ENCODE data around the gene SCN4A. TPM values are rescaled to one million over a fixed set of nuclear protein-coding genes. Genes with fewer than 3 reads are reported as not detected.

Gene SCN4A
- total RNA-seq, 2 donors from 2014 or later, result 0.07 to 0.27 TPM

GRCh38 chr17:63989622-63990345, 17.1 kb upstream of the SCN4A start:
- no peak overlapping the region for H3K9ac ChIP-seq (ENCODE audit: low read depth in 2 of 2, low read length in 2 of 2)
- no peaks in the 10 kb centered on the region for H3K9me3 ChIP-seq
- H3K36me3 ChIP-seq, result no peaks in the 10 kb centered on the region
- no peak for DNase-seq
- TF ChIP-seq, protein P1, sequence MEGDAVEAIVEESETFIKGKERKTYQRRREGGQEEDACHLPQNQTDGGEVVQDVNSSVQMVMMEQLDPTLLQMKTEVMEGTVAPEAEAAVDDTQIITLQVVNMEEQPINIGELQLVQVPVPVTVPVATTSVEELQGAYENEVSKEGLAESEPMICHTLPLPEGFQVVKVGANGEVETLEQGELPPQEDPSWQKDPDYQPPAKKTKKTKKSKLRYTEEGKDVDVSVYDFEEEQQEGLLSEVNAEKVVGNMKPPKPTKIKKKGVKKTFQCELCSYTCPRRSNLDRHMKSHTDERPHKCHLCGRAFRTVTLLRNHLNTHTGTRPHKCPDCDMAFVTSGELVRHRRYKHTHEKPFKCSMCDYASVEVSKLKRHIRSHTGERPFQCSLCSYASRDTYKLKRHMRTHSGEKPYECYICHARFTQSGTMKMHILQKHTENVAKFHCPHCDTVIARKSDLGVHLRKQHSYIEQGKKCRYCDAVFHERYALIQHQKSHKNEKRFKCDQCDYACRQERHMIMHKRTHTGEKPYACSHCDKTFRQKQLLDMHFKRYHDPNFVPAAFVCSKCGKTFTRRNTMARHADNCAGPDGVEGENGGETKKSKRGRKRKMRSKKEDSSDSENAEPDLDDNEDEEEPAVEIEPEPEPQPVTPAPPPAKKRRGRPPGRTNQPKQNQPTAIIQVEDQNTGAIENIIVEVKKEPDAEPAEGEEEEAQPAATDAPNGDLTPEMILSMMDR (IDR thresholded peaks at IDR 0.05), result no peak
- intact Hi-C loops (cut with DNase I), result no loop called here
- no peaks in the 10 kb centered on the region for H3K4me1 ChIP-seq
- H3K4me3 ChIP-seq, result no peak overlapping the region
- no peaks in the 10 kb centered on the region for H3K27me3 ChIP-seq
- H3K27ac ChIP-seq, result no peak overlapping the region

- H3K27me3 ChIP-seq, result no peaks in the 10 kb centered on the region
- no peaks in the 10 kb centered on the region for H3K36me3 ChIP-seq
- TF ChIP-seq, protein P1 (IDR thresholded peaks at IDR 0.05), result no peak
- no peak overlapping the region for H3K9ac ChIP-seq (ENCODE audit: low read depth in 2 of 2, low read length in 2 of 2)
- intact Hi-C loops (cut with DNase I), result no loop called here
- no peak overlapping the region for H3K27ac ChIP-seq
- H3K4me1 ChIP-seq, result no peaks in the 10 kb centered on the region
- H3K9me3 ChIP-seq, result no peaks in the 10 kb centered on the region
- no peak overlapping the region for H3K4me3 ChIP-seq
- DNase-seq, result no peak
Observed at GRCh38 chr17:63988741-63989621, 16.3 kb upstream of the SCN4A start.

DNA sequence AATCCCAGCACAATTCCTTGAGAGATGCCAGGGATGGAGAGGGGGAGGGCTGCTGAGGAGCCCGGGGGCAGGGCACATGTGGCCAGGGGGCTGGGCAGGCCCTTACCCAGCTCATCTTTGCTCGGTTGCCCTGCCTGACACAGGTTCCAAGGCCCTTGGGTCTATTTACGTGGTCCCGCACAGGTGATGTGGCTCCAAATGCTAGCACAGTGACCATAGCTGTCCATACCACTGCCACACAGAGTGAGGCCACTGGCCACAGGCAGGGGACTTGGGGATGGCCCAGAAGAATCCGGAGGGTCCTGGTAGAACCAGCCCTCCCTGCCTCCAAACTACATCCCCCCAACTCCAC, 15.4 kb upstream of the SCN4A start:
- DNase-seq, result no peak
- Histone ChIP-seq H3K4me1 (no peaks in the 10 kb centered on the region), H3K4me3 (no peak overlapping the region), H3K9me3 (no peaks in the 10 kb centered on the region), H3K9ac (ENCODE audit: low read depth in 2 of 2, low read length in 2 of 2) (no peak overlapping the region), H3K36me3 (no peaks in the 10 kb centered on the region), H3K27ac (no peak overlapping the region), H3K27me3 (no peaks in the 10 kb centered on the region)
- TF ChIP-seq, protein P1 (IDR thresholded peaks at IDR 0.05), result no peak
- intact Hi-C loops (cut with DNase I), result no loop called here

GRCh38 chr17:63987221-63988126, 14.8 kb upstream of the SCN4A start:
- H3K4me1 ChIP-seq, result no peaks in the 10 kb centered on the region
- intact Hi-C loops (cut with DNase I), result no loop called here
- DNase-seq, result no peak

More at GRCh38 chr17:63987221-63988126, 14.8 kb upstream of the SCN4A start:
- TF ChIP-seq, protein P1 (IDR thresholded peaks at IDR 0.05), result no peak
- no peak overlapping the region for H3K4me3 ChIP-seq
- no peaks in the 10 kb centered on the region for H3K36me3 ChIP-seq
- H3K27me3 ChIP-seq, result no peaks in the 10 kb centered on the region
- no peak overlapping the region for H3K9ac ChIP-seq (ENCODE audit: low read depth in 2 of 2, low read length in 2 of 2)
- H3K9me3 ChIP-seq, result no peaks in the 10 kb centered on the region
- no peak overlapping the region for H3K27ac ChIP-seq
